GM21447 (cell line): ENCODE results near the gene VPS26B.

Source experiments
- ATAC-seq: cut with Tn5 transposase; IDR thresholded peaks from one replicate; pipeline ENCODE4 v1.9.1; 2021; ENCODE audit not compliant: unreplicated experiment

VPS26B gene

DNA sequence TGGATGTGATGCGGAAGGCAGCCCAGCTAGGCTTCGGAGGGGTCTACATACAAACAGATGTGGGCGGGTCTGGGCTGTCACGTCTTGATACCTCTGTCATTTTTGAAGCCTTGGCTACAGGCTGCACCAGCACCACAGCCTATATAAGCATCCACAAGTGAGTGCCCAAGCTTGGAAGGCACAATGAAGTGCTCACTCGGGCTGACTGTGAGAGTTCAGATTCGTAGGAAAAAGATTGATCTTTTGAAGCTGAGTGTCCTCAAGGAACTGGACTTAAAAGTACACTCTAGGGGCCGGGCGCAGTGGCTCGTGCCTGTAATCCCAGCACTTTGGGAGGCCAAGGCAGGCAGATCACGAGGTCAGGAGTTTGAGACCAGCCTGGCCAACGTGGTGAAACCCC is 32.6 kb downstream of the VPS26B start:
- no peak for ATAC-seq

GRCh38 chr11:134258577-134258976 is 34.1 kb downstream of the VPS26B start:
- ATAC-seq: no peak

DNA sequence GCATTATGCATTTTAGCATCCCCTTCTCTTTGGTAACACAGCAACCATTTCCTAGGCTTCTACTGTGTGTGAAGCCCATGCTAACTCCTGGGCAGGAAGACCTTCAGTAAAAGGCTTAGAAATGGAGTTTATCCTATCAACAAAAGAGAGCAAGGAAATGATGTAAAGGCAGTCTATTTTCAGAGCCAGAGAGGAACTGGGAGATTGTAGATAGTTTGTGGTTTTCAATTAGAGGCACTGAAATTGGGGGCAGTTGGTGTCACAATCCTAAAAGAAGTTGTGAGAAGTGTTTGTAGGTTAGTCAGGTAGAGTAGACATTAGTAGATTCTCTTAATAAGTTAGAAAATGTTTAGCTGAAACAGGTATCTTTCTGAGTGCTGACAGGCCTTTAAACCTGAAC is 36.0 kb downstream of the VPS26B start:
- no peak for ATAC-seq

DNA sequence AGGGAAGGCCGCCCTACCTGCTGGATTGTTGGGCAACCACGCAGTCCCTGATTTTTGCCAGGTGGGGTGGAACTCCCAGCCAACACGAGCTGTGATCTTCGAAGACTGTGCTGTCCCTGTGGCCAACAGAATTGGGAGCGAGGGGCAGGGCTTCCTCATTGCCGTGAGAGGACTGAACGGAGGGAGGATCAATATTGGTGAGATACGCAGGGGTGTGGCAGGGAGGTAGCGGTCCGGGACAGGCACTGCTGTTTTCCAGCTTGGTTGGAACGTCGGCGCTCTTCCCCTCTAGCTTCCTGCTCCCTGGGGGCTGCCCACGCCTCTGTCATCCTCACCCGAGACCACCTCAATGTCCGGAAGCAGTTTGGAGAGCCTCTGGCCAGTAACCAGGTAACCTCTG is 36.5 kb downstream of the VPS26B start:
- no peak for ATAC-seq

DNA sequence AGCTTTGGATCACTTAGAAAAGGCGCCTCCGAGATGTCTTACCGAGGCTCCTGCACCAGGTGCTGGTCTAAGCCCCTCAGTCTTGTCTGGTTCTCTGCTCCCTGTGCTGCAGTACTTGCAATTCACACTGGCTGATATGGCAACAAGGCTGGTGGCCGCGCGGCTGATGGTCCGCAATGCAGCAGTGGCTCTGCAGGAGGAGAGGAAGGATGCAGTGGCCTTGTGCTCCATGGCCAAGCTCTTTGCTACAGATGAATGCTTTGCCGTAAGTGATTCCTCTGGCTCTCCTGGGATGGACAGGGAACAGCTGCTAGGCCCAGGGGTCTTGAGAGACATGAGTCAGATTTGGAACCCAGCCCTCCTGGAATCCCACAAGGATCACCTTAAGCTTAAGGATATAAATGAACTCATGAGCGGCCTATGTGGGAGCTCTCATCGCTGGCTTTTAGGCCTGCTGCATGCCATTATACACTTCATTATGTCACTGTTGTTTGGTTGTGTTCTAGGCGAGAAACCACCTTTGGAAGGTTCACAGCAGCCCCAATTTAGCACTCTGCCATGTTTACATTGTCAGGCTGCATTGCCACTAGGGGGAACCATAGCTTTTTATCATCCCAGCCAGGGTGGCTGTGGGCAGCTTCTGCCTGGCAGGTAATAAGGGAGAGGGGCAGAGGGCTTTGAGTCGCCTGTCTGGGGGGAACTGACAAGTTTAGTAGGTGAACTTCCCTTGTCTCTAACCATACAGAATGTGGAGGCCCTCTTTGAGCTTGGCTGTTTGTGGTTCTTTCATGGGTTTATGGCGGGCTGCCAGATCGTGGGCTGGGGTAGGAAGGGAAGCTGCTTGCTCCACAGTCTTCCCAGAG is 37.4 kb downstream of the VPS26B start:
- ATAC-seq: no peak

GRCh38 chr11:134264966-134265764 is 40.7 kb downstream of the VPS26B start:
- no peak for ATAC-seq

- no peak for ATAC-seq
These were observed 42.0 kb downstream of the VPS26B start for GRCh38 chr11:134266440-134266839.

GRCh38 chr11:134266841-134267251 is 42.4 kb downstream of the VPS26B start:
- no peak for ATAC-seq

GRCh38 chr11:134267461-134267860 is 43.0 kb downstream of the VPS26B start:
- ATAC-seq: no peak

DNA sequence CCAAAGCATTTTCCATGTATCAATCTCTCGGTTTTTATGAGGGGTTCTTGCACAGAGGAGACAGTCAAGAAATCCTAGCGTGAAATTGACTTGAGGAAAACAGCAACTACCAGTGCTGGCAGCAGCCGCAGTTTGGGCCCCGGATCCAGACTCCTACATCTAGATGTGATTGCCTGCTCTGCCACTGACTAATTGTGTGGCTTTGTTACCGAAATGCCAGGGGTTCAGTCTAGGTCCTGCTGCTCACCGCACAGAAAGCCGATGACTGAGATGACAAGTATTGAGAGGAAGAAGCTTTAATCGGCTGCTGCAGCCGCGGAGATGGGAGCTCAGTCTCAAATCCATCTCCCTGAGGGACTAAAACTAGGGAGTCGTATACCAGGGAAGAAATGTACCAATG is 43.5 kb downstream of the VPS26B start:
- no peak for ATAC-seq

GRCh38 chr11:134270250-134270714 is 45.8 kb downstream of the VPS26B start:
- ATAC-seq: no peak

- ATAC-seq: no peak
These were observed 47.5 kb downstream of the VPS26B start for GRCh38 chr11:134271978-134272377.

DNA sequence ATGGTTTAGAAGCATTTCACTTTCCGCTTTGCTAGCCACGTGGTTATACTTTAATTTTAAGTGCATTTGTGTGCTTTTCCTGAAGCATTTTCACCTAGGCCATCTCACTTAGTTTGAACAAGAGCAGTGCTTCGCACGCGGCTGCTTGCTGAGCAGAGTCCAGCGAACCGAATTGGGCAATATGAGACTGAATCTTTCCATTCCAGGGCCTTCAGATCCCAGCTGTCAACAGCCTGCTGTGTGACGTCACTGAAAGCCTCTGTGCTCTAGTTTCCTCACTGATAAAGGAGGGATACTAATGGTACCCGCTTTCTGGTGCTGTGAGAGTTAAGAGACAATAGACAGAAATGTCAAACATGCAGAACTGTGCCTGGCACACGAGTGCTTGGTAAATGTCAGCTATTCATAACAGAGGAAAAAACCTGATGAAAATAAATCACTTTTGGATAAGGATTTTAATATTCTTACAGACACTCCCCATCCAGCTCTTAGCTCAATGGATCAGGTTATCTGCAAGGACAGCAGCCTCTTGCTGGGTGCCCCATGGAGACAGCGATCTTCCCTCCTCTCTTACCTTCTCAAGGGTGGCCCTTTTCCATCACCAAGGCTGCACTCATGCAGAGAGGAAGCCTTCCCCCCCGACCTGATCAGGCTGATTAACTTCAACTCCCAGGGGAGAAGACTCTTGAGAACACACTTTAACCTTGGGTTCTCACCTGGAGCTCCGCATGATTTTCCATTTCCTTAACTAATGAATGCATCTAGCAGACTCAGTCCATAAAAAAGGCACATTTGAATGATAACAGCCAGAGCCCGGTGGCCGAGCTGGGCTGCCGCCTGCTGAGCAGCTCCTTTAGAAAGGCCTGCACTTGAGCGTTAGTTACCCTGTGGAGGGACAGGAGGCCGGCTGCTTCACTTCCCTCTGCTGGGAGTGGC is 48.2 kb downstream of the VPS26B start:
- ATAC-seq: no peak

- no peak for ATAC-seq
These were observed 48.8 kb downstream of the VPS26B start for GRCh38 chr11:134273317-134273712.

DNA sequence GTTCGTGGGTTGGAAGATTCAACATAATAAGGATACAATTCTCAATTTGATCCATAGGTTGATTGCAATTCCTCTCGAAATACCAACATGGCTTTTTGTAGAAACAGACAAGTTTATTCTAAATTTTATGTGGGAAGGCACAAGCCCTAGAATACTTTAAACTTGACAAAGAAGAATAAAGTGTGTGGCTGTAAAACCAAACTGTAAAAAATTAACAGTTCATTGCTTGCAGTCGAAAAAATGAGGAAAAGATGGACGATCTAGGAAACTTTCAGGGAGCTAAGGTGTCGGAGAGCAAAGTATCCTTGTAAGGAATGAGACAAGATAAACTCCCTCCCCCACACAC is 50.7 kb downstream of the VPS26B start:
- no peak for ATAC-seq

DNA sequence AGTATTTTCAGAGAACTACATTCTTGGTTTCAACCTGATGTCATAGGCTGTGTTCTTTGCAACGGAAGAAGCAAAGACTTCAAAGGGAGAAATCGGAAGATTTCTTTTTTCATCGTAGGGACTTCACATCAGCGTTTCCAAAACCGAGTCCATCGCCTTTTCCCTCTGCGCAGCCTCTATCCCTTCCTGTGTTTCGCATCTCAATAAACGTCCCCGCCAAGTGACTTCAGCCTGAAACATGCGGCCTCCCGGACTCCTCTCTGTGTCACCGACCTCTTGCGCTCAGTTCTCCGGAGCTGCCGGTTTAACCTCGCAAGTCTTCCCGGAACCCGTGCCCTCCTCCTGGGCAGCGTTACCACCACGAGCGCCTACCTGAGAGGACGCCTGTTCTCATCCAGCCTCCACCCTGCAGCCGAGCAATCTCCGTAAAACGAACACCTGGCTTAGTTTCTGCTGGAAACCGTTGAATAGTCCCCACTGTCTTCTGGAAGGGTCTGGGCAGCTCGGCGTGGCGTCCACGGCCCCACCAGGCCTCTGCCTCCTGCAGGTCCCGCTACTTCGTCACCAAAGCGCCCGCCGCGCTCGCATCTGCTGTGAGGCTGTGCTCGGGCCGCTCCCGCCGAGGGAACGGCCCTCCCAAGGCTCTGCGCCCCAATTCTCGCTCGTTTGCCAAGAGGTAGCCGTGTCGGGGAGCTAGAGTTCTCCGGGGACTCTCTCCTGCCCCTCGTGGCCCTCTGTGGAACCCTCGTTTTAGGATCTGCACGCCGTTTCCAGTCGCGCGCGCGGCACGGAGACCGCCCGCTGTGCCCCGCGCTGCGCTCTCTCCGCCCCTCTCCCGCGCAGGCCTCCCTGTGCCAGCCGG is 51.3 kb downstream of the VPS26B start, which contains the start of gene GLB1L3:
GLB1L3 (plus strand) TSS at position 846 of the 862 bp plus-strand sequence. CDS start 362 bp downstream, outside the sequence.
- ATAC-seq: no peak

- ATAC-seq: no peak
These were observed 52.1 kb downstream of the VPS26B start for GRCh38 chr11:134276396-134277182.

GRCh38 chr11:134277183-134278001 is 52.9 kb downstream of the VPS26B start:
- no peak for ATAC-seq
